HEK293 (cell line): ENCODE data around the gene PIK3R6.

Experiments used
- CTCF ChIA-PET: fragments of 350-600 bp; formaldehyde crosslinking; extraction: SDS; loops from one replicate; lab custom pipeline; 2021; ENCODE audit warnings: antibody characterized with exemption; lab: Yijun Ruan, JAX
- POLR2A ChIA-PET: fragments of 300-600 bp; formaldehyde crosslinking; extraction: SDS; loops from one replicate; lab custom pipeline; 2020; ENCODE audit warnings: antibody characterized with exemption, inconsistent platforms; lab: Yijun Ruan, JAX
- H3K27ac ChIP-seq: fragments of 200-500 bp; sonication (Bioruptor generic); 2 replicates; pipeline ENCODE4 v1.5.1; 2014; ENCODE audit warnings: low read depth, low read length, control low read depth, inconsistent platforms; ENCODE audit errors: extremely low read depth
- H3K36me3 ChIP-seq, 2 experiments: fragments of 200-500 bp in 1 of 2; sonication (Bioruptor generic) in 1 of 2; 1 replicate in 1 of 2; 2 replicates in 1 of 2; pipeline ENCODE4 v1.5.1; 2014 to 2017; ENCODE audit warnings: inconsistent platforms in 2 of 2, low read length in 2 of 2; ENCODE audit not compliant: control insufficient read depth in 2 of 2, insufficient read depth in 1 of 2
- H3K4me1 ChIP-seq: fragments of 200-500 bp; sonication (Bioruptor generic); 2 replicates; pipeline ENCODE4 v1.5.1; 2014; ENCODE audit warnings: mild to moderate bottlenecking, low read length, inconsistent platforms; ENCODE audit not compliant: control insufficient read depth, insufficient read depth
- H3K4me3 ChIP-seq: 2 replicates; pipeline ENCODE4 v1.5.1; 2011; ENCODE audit warnings: low read depth, mild to moderate bottlenecking, control low read depth, low read length, moderate library complexity
- H3K9me3 ChIP-seq: fragments of 200-500 bp; sonication (Bioruptor generic); 2 replicates; pipeline ENCODE4 v1.5.1; 2014; ENCODE audit warnings: low read depth, low read length, inconsistent platforms; ENCODE audit not compliant: control insufficient read depth, insufficient read depth
- GLI4 ChIP-seq: fragments of 450-650 bp; formaldehyde crosslinking; IDR thresholded peaks from 2 replicates; pipeline ENCODE4 v1.5.1; 2016; ENCODE audit warnings: missing biosample characterization, missing genetic modification characterization
- OVOL3 ChIP-seq: fragments of 450-650 bp; formaldehyde crosslinking; IDR thresholded peaks from 2 replicates; pipeline ENCODE4 v1.5.1; 2016; ENCODE audit warnings: missing biosample characterization, missing genetic modification characterization
- PRDM10 ChIP-seq: fragments of 450-650 bp; formaldehyde crosslinking; IDR thresholded peaks from 2 replicates; pipeline ENCODE4 v1.5.1; 2016; ENCODE audit warnings: missing biosample characterization, missing genetic modification characterization
- ZFP3 ChIP-seq: fragments of 450-650 bp; formaldehyde crosslinking; IDR thresholded peaks from 2 replicates; pipeline ENCODE4 v1.5.1; 2016; ENCODE audit warnings: low read depth, missing biosample characterization, missing genetic modification characterization
- ZFP37 ChIP-seq: fragments of 450-650 bp; formaldehyde crosslinking; IDR thresholded peaks from 2 replicates; pipeline ENCODE4 v1.5.1; 2016; ENCODE audit warnings: missing biosample characterization, missing genetic modification characterization
- ZIC2 ChIP-seq: fragments of 450-650 bp; formaldehyde crosslinking; IDR thresholded peaks from 2 replicates; pipeline ENCODE4 v1.5.1; 2016; ENCODE audit warnings: missing biosample characterization, missing genetic modification characterization
- ZNF175 ChIP-seq: fragments of 450-650 bp; formaldehyde crosslinking; IDR thresholded peaks from 2 replicates; pipeline ENCODE4 v1.5.1; 2016; ENCODE audit warnings: missing biosample characterization, missing genetic modification characterization
- ZNF18 ChIP-seq: fragments of 450-650 bp; formaldehyde crosslinking; IDR thresholded peaks from 2 replicates; pipeline ENCODE4 v1.5.1; 2016; ENCODE audit warnings: missing biosample characterization, missing genetic modification characterization
- ZNF266 ChIP-seq: fragments of 450-650 bp; formaldehyde crosslinking; IDR thresholded peaks from 2 replicates; pipeline ENCODE4 v1.5.1; 2016; ENCODE audit warnings: missing biosample characterization, missing genetic modification characterization, low read depth
- ZNF335 ChIP-seq: fragments of 450-650 bp; formaldehyde crosslinking; conservative IDR thresholded peaks from 2 replicates; pipeline ENCODE4 v1.5.1; 2016; ENCODE audit warnings: missing biosample characterization, missing genetic modification characterization
- ZNF660 ChIP-seq: fragments of 450-650 bp; IDR thresholded peaks from 2 replicates; pipeline ENCODE4 v1.5.1; 2018; ENCODE audit warnings: missing biosample characterization, mild to moderate bottlenecking, missing genetic modification characterization
- ZNF670 ChIP-seq: fragments of 450-650 bp; formaldehyde crosslinking; IDR thresholded peaks from 2 replicates; pipeline ENCODE4 v1.5.1; 2016; ENCODE audit warnings: missing biosample characterization, missing genetic modification characterization, low read depth
- ZNF692 ChIP-seq: fragments of 450-650 bp; formaldehyde crosslinking; IDR thresholded peaks from 2 replicates; pipeline ENCODE4 v1.5.1; 2016; ENCODE audit warnings: missing biosample characterization, missing genetic modification characterization
- ZNF768 ChIP-seq: fragments of 450-650 bp; formaldehyde crosslinking; IDR thresholded peaks from 2 replicates; pipeline ENCODE4 v1.5.1; 2018; ENCODE audit warnings: missing biosample characterization, mild to moderate bottlenecking, missing genetic modification characterization
- ZNF785 ChIP-seq: fragments of 450-650 bp; formaldehyde crosslinking; IDR thresholded peaks from 2 replicates; pipeline ENCODE4 v1.5.1; 2016; ENCODE audit warnings: missing biosample characterization, missing genetic modification characterization
- TF ChIP-seq, protein P1 (sequence below): fragments of 450-650 bp; formaldehyde crosslinking; conservative IDR thresholded peaks from 2 replicates; pipeline ENCODE4 v1.5.1; 2016; ENCODE audit warnings: low read depth, missing biosample characterization, missing genetic modification characterization
- TF ChIP-seq, protein P2 (sequence below): fragments of 450-650 bp; formaldehyde crosslinking; IDR thresholded peaks from 2 replicates; pipeline ENCODE4 v1.5.1; 2016; ENCODE audit warnings: missing biosample characterization, missing genetic modification characterization

PIK3R6 gene

DNA sequence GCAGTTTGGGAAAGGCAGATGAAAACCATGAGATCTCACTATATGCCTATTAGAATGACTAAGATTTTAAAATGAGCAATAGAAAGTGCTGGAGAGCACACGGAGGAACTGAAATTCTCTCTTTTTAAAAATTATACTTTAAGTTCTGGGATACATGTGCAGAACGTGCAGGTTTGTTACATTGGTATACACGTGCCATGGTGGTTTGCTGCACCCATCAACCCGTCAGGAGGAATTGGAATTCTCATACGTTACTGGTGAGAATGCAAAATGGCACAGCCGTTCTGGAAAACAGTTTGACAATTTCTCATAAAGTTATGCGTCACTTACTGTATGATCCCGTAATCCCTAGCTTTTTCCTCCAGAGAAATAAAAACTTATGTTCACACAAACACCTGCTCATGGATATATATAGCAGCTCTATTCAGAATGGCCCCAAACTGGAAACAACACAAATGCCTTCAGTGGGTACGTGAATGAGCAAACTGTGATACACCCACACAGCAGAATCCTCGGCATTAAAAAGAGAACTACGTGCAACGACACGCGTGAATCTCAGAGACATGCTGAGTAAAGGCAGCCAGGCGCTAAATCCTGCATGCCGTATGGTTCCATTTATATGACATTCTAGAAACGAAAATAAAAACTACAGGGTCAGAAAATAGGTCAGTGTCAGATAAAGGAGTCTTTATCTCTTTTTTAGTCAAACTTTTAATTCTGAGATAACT lies 11.8 kb downstream of the PIK3R6 start (continued):
- TF ChIP-seq, protein P1, sequence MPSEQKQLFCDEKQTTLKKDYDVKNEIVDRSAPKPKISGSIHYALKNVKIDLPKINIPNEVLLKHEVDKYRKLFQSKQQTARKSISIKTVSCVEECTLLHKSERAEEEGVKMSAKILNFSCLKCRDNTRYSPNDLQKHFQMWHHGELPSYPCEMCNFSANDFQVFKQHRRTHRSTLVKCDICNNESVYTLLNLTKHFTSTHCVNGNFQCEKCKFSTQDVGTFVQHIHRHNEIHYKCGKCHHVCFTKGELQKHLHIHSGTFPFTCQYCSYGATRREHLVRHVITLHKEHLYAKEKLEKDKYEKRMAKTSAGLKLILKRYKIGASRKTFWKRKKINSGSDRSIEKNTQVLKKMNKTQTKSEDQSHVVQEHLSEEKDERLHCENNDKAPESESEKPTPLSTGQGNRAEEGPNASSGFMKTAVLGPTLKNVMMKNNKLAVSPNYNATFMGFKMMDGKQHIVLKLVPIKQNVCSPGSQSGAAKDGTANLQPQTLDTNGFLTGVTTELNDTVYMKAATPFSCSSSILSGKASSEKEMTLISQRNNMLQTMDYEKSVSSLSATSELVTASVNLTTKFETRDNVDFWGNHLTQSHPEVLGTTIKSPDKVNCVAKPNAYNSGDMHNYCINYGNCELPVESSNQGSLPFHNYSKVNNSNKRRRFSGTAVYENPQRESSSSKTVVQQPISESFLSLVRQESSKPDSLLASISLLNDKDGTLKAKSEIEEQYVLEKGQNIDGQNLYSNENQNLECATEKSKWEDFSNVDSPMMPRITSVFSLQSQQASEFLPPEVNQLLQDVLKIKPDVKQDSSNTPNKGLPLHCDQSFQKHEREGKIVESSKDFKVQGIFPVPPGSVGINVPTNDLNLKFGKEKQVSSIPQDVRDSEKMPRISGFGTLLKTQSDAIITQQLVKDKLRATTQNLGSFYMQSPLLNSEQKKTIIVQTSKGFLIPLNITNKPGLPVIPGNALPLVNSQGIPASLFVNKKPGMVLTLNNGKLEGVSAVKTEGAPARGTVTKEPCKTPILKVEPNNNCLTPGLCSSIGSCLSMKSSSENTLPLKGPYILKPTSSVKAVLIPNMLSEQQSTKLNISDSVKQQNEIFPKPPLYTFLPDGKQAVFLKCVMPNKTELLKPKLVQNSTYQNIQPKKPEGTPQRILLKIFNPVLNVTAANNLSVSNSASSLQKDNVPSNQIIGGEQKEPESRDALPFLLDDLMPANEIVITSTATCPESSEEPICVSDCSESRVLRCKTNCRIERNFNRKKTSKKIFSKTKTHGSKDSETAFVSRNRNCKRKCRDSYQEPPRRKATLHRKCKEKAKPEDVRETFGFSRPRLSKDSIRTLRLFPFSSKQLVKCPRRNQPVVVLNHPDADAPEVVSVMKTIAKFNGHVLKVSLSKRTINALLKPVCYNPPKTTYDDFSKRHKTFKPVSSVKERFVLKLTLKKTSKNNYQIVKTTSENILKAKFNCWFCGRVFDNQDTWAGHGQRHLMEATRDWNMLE, result no peak
- TF ChIP-seq ZNF785 (tag by site-specific recombination) (no peak), OVOL3 (no peak), ZFP37 (tag by site-specific recombination) (no peak), ZNF175 (no peak), PRDM10 (tag by site-specific recombination) (no peak), ZNF768 (tag by site-specific recombination) (no peak)
- TF ChIP-seq, protein P2, sequence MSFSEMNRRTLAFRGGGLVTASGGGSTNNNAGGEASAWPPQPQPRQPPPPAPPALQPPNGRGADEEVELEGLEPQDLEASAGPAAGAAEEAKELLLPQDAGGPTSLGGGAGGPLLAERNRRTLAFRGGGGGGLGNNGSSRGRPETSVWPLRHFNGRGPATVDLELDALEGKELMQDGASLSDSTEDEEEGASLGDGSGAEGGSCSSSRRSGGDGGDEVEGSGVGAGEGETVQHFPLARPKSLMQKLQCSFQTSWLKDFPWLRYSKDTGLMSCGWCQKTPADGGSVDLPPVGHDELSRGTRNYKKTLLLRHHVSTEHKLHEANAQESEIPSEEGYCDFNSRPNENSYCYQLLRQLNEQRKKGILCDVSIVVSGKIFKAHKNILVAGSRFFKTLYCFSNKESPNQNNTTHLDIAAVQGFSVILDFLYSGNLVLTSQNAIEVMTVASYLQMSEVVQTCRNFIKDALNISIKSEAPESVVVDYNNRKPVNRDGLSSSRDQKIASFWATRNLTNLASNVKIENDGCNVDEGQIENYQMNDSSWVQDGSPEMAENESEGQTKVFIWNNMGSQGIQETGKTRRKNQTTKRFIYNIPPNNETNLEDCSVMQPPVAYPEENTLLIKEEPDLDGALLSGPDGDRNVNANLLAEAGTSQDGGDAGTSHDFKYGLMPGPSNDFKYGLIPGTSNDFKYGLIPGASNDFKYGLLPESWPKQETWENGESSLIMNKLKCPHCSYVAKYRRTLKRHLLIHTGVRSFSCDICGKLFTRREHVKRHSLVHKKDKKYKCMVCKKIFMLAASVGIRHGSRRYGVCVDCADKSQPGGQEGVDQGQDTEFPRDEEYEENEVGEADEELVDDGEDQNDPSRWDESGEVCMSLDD (tag by site-specific recombination), result no peak

- no peaks in the 10 kb centered on the region for H3K9me3 ChIP-seq
- TF ChIP-seq ZNF768 (tag by site-specific recombination) (no peak), ZNF670 (tag by site-specific recombination) (no peak), ZNF660 (tag by site-specific recombination) (no peak), GLI4 (tag by site-specific recombination) (no peak), ZNF335 (tag by site-specific recombination) (no peak), ZNF692 (no peak), ZIC2 (tag by site-specific recombination) (no peak), ZFP3 (tag by site-specific recombination) (no peak), ZNF266 (no peak), ZNF18 (tag by site-specific recombination) (no peak)
- TF ChIP-seq, all 188 proteins: peak for 0
- POLR2A ChIA-PET, result no interaction called here
- Histone ChIP-seq H3K4me3 (no peak overlapping the region), H3K36me3 (no peaks in the 10 kb centered on the region), H3K27ac (no peak overlapping the region), H3K4me1 (no peaks in the 10 kb centered on the region; the same call in 1 of the 2 replicates)
- CTCF ChIA-PET, result interaction anchor here (1.6 kb wide), 1 partner anchor 65 kb away, joined by 4 read pairs; no protein-coding TSS in a partner anchor
Measured at GRCh38 chr17:8851600-8851999, 15.9 kb downstream of the PIK3R6 start.
